Aorta (tissue), 5 donors: Measurements from ENCODE around the gene ZNF664. TPM values are rescaled to one million over a fixed set of nuclear protein-coding genes. Genes with fewer than 3 reads are reported as not detected.

Experiments used
- ATAC-seq: fragments of 200-7000 bp; cut with Tn5 transposase; one replicate; pipeline ENCODE4 v1.9.1; 2022; ENCODE audit warnings: moderate library complexity; ENCODE audit not compliant: low FRiP score
- DNase-seq, 2 donors: peaks; one replicate each; pipeline ENCODE4 v3.0.0-alpha.2; 2020
- H3K27ac ChIP-seq, 2 donors: one replicate each; pipeline ENCODE4 v1.5.1; 2013; ENCODE audit warnings: low read length in 2 of 2, mild to moderate bottlenecking in 2 of 2, moderate library complexity in 2 of 2, control low read depth in 1 of 2, inconsistent platforms in 1 of 2, low read depth in 1 of 2
- H3K27me3 ChIP-seq, 2 donors: one replicate each; pipeline ENCODE4 v1.6.1; 2013; ENCODE audit warnings: control low read depth in 1 of 2, low read length in 1 of 2, mild to moderate bottlenecking in 1 of 2, moderate library complexity in 1 of 2; ENCODE audit not compliant: insufficient read depth in 2 of 2, control insufficient read depth in 1 of 2
- H3K36me3 ChIP-seq, 2 donors: one replicate each; pipeline ENCODE4 v1.6.1; 2013; ENCODE audit warnings: control low read depth in 1 of 2, low read length in 1 of 2, mild to moderate bottlenecking in 1 of 2; ENCODE audit not compliant: insufficient read depth in 2 of 2, control insufficient read depth in 1 of 2
- H3K4me1 ChIP-seq, 2 donors: one replicate each; pipeline ENCODE4 v1.6.1; 2013; ENCODE audit warnings: low read length in 2 of 2, control low read depth in 1 of 2, mild to moderate bottlenecking in 1 of 2, moderate library complexity in 1 of 2; ENCODE audit not compliant: insufficient read depth in 2 of 2, control insufficient read depth in 1 of 2
- H3K4me3 ChIP-seq, 2 donors: one replicate each; pipeline ENCODE4 v1.5.1; 2013; ENCODE audit warnings: low read length in 2 of 2, control low read depth in 1 of 2, mild to moderate bottlenecking in 1 of 2
- H3K9me3 ChIP-seq: one replicate; pipeline ENCODE4 v1.6.1; 2013; ENCODE audit warnings: mild to moderate bottlenecking, low read length; ENCODE audit not compliant: control insufficient read depth
- WGBS, 2 donors: extraction: QIAGEN DNeasy Blood & Tissue Kit; methylation state at CpG; one replicate each; pipeline ENCODE4 v1.1.7; 2013; 5-methylcytosine and 5-hydroxymethylcytosine counted together
- intact Hi-C, 2 donors: fragments of 100-400 bp; cut with DNase I; formaldehyde crosslinking; loops; one replicate each; pipeline versions ENCODE4 v1.14.2 to v1.15.0; 2022
- long read RNA-seq, 2 donors: library from polyadenylated mRNA; unstranded; transcript quantifications; one replicate each; pipeline ENCODE4 v2.0.0, GENCODE V29; 2020 to 2021
- polyA plus RNA-seq, 2 donors: library from polyadenylated mRNA; stranded (reverse); fragments of 200-250 nt; gene quantifications; one replicate each; pipeline ENCODE4 v1.2.3, GENCODE V29; 2013
- total RNA-seq, 2 donors: library from RNA; stranded (reverse); fragmentation: NEBNext Ultra II Directional; extraction: Animal tissue kit (Norgen Biotek cat#: 25700); gene quantifications; one replicate each; pipeline ENCODE4 v1.2.1, GENCODE V29; 2021
- donor health status: healthy with polysubstance abuse.
- donor health status: Bipolar disorder and iron deficiency.
- donor health status: DM: no; HTN: no; CAD: no.
- donor health status: DM: no; HTN: no; CAD: no.
- donor health status: DM: yes; HTN: yes; CAD: no.

ZNF664 gene
- total RNA-seq: 10 to 100 TPM; 57.7 to 59.3 TPM
- 10 to 100 TPM; 36.1 to 68.2 TPM for polyA plus RNA-seq
- long read RNA-seq, donor 1, full-length matches to known transcripts: 3 of 10 reads
- long read RNA-seq, donor 1, partial matches to known transcripts: 0 of 10 reads
- long read RNA-seq, donor 1, other reads (novel, unspliced or antisense): 7 of 10 reads
- long read RNA-seq, donor 2, partial matches to known transcripts: 0 of 5 reads
- long read RNA-seq, donor 2, other reads (novel, unspliced or antisense): 5 of 5 reads

DNA sequence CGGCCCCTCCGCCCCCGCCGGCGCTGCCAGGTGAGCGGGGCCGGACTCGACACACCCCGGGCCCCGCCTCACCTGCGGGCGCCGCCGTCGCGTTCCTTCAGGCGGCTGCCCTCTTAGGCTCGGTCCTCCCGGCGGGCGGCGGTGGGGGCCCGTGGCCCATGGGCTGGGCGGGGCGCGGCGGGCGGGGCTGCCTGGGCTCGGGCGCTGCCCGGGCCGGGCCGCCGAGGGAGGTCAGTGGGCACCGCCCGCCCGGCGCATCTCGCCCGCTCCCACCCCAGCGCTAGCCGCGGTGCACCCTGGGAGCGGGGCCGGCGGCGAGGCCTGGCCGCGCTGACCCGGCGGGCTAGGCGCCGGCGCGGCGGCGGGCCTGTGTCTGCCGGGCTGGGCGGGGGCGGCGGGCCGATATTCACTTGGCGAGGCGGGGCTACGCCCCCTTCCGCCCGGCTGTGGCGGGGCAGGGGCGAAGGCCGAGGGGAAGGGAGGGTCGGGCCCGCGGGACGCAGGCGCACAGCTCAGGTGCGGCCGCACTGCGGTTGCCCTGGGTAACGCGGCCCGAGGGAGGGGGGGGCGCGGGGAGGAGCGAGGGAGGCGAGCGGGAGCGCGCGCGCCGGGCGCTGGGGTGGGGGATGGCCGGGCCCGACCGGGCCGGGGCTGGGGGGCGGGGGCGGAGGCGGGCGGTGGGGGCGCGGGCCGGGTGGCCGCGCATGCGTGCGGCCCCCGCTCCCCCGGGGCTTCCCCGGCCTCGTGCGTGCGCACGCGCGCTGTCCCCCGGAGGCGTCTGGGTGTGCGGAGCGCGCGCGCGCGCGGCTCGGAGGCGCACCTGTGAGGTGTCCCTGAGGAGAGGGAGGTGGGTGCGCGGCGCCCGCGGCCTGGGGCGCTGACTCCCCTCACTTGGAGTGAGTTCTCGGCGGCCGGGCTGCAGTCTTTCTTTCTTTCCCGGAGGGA, at the start of gene ZNF664, which contains the start of gene CCDC92:
ZNF664 (plus strand) TSS at position 759 of the 945 bp plus-strand sequence. CDS start 38,930 bp downstream, outside the sequence.
CCDC92 (minus strand) TSS at position 375 of the 945 bp plus-strand sequence. CDS start 28,526 bp downstream, outside the sequence.
- no peaks in the 10 kb centered on the region for H3K9me3 ChIP-seq
- no peaks in the 10 kb centered on the region for H3K27me3 ChIP-seq
- DNase-seq (peak; percentile 92 to 97), ATAC-seq (peak; percentile 95)
- H3K36me3 ChIP-seq: peaks cover 0 to 1% of the 10 kb centered on the region in 2 donors
- WGBS, 2 donors: 1% methylated on average over 69 to 137 of the region's 138 CpGs
- intact Hi-C loops: no loop called here
- H3K4me1 ChIP-seq: peaks cover 0 to 5% of the 10 kb centered on the region in 2 donors
- H3K4me3 ChIP-seq: peak within 1 kb of the TSS; percentile 57 to 96
- peak within 1 kb of the TSS; percentile 29 to 97 for H3K27ac ChIP-seq

DNA sequence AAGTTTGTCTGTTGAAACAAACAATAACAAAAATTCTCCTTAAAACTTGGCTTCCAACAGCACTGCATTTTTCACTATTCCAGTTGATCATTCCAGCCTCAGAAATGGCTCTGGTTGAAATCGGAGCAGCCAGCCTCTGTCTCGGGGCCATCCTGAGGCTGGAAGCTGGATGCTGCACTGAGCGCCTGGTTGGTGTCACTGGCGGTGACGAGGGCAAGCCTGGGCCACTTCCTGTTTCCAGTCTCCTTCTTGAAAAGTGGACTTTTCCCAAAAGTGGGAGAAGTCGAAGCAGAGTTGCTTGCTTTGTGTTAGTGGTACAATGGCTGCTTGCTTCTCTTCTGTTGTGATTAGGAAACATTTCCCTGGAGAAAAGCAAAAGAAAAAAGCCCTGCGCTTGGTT, 49.1 kb upstream of the ZNF664 start:
- H3K27ac ChIP-seq: no peak overlapping the region
- ATAC-seq: no peak
- 63 to 66% methylated on average over 7 of the region's 7 CpGs for WGBS, 2 donors
- no peaks in the 10 kb centered on the region for H3K9me3 ChIP-seq
- H3K4me1 ChIP-seq: no peaks in the 10 kb centered on the region
- intact Hi-C loops: no loop called here
- no peaks in the 10 kb centered on the region for H3K27me3 ChIP-seq
- no peak overlapping the region for H3K4me3 ChIP-seq
- DNase-seq: no peak
- no peaks in the 10 kb centered on the region for H3K36me3 ChIP-seq

DNA sequence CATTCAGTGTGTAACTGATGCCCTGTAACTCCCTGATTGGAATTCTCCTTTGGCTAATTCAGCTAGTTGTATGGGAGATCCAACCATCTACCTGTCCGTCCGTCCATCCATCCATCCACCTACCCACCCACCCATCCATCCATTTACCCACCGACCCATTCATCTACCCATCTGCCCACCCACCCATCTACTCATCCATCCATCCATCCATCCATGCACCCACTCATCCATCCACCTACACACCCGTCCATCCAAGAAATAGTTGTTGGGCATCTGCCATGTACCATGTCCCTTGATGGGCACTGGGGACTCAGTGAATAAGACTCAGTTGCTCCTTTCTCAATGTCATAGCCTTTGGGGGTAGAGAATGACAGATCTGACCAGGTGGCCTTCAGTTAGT, 48.5 kb upstream of the ZNF664 start:
- intact Hi-C loops: no loop called here
- H3K9me3 ChIP-seq: no peaks in the 10 kb centered on the region
- no peak overlapping the region for H3K4me3 ChIP-seq
- DNase-seq (no peak), ATAC-seq (no peak)
- no peaks in the 10 kb centered on the region for H3K27me3 ChIP-seq
- WGBS, 2 donors: 93 to 95% methylated on average over 4 of the region's 4 CpGs
- H3K4me1 ChIP-seq: no peaks in the 10 kb centered on the region
- H3K27ac ChIP-seq: no peak overlapping the region
- no peaks in the 10 kb centered on the region for H3K36me3 ChIP-seq

DNA sequence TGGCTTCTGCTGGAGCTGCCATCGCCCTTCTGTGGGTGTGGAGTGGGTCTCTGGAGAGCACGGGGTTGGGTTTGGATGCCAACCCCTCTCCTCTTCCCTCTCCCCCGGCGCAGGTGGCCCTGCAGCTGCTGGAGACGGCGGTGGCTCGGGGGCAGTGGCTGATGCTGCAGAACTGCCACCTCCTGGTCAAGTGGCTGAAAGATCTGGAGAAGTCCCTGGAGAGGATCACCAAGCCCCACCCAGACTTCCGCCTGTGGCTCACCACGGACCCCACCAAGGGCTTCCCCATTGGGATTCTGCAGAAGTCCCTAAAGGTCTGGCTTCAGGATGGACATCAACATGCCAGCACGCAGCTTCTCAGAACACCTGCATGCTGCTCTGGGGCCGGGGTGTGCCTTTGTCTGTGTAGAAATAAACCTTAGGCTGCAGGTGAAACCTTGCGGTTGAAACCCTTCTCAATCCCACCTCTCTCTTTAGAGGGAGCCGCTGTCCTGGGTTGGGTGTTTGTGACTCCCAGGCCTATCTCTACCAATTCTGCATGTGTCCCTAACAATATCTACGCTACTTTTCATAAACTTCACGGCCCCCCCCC, 44.6 kb upstream of the ZNF664 start:
- ATAC-seq (peak; percentile 36), DNase-seq (no peak)
- no peaks in the 10 kb centered on the region for H3K27me3 ChIP-seq
- H3K4me1 ChIP-seq: no peaks in the 10 kb centered on the region
- peaks cover 1% of the 10 kb centered on the region for H3K9me3 ChIP-seq
- no peak overlapping the region for H3K4me3 ChIP-seq
- H3K27ac ChIP-seq: no peak overlapping the region
- intact Hi-C loops: no loop called here
- 84 to 85% methylated on average over 15 of the region's 15 CpGs for WGBS, 2 donors
- H3K36me3 ChIP-seq: no peaks in the 10 kb centered on the region

DNA sequence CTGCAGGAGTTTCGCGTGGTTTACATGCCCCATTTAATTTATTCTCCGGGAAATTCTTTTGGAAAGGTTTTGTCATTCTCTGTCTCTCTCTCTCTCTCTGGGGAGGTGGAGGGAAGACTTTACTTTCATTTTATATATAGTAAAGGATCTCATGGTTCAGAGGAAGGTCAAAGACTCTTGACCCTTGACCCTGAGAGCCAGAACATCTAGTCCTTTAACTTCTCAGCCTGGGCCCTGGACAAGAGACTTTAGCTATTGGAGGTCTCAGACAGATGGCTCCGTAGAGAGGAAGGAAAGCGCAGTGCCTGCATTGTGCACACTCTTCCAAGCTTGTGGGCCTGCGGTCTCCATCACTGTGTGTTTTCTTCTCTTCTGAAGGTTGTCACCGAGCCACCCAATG, 44.1 kb upstream of the ZNF664 start:
- Histone ChIP-seq H3K4me1 (no peaks in the 10 kb centered on the region), H3K36me3 (no peaks in the 10 kb centered on the region), H3K4me3 (no peak overlapping the region), H3K9me3 (peaks cover 1% of the 10 kb centered on the region), H3K27me3 (no peaks in the 10 kb centered on the region), H3K27ac (no peak overlapping the region)
- DNase-seq (peak in 1 of 2 donors; percentile 39), ATAC-seq (no peak)
- intact Hi-C loops: no loop called here
- 63 to 64% methylated on average over 7 of the region's 7 CpGs for WGBS, 2 donors

DNA sequence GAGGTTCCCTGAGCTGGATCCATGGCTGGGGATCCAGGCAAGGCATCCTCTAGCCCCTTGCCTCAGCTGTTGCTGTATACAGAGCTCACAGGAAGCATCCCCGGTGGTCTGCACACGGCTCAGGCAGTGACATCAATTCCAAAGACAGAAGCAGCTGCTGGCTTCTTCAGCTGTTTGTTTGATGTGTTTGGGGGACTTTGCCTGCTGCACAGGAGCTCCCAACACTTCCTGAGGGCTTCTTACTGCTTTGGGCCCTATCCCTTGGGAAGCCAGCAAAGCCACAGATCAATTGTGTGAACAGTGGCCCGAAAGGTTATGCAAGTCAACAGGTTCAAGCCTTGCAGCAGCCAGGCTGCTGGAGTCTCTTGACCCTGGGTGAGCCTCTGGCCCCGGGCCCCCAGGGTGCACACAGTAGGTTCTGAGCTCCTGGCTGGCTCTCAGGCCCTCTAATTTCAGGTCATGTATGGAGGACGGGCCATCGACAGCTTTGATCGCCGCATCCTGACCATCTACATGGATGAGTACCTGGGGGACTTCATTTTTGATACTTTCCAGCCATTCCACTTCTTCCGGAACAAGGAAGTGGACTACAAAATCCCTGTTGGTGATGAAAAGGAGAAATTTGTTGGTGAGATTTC, 43.0 kb upstream of the ZNF664 start:
- no peaks in the 10 kb centered on the region for H3K27me3 ChIP-seq
- intact Hi-C loops: no loop called here
- DNase-seq: peak; percentile 10 to 33

DNA sequence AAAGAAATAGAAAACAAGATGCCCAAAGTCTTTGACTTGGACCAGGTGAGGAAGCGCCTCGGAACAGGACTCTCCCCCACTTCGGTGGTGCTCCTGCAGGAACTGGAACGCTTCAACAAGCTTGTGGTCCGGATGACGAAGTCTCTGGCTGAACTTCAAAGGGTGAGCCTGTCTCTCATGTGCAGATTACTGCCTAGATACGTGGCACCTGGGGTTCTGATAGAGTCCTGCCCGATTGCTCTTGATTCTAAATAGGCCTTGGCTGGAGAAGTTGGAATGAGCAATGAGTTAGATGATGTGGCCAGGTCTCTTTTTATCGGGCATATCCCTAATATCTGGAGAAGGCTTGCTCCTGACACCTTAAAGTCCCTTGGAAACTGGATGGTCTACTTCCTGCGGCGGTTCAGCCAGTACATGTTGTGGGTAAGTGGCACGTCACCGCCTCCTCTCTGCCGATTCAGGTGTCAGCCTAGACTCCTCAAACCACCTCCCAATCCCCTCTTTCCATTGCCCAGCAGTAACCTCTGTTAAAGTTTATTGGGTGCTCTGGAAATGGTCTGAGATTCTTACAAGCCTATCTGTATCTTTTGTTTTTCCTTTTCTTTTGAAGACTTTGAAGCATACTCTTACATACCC, 41.2 kb upstream of the ZNF664 start:
- 92 to 94% methylated on average over 14 of the region's 14 CpGs for WGBS, 2 donors
- no peak overlapping the region for H3K27ac ChIP-seq
- DNase-seq (peak in 1 of 2 donors; percentile 34), ATAC-seq (no peak)
- H3K4me3 ChIP-seq: no peak overlapping the region
- no peaks in the 10 kb centered on the region for H3K4me1 ChIP-seq
- peaks cover 1% of the 10 kb centered on the region for H3K9me3 ChIP-seq
- H3K27me3 ChIP-seq: no peaks in the 10 kb centered on the region
- peaks cover 0 to 2% of the 10 kb centered on the region in 2 donors for H3K36me3 ChIP-seq
- intact Hi-C loops: no loop called here

More for the DNA sequence above, 43.0 kb upstream of the ZNF664 start:
- Histone ChIP-seq H3K4me3 (no peak overlapping the region), H3K4me1 (no peaks in the 10 kb centered on the region), H3K27ac (no peak overlapping the region), H3K36me3 (peaks cover 0 to 1% of the 10 kb centered on the region in 2 donors), H3K9me3 (peaks cover 1% of the 10 kb centered on the region)
- 85 to 89% methylated on average over 9 of the region's 9 CpGs for WGBS, 2 donors
- no peak for ATAC-seq

DNA sequence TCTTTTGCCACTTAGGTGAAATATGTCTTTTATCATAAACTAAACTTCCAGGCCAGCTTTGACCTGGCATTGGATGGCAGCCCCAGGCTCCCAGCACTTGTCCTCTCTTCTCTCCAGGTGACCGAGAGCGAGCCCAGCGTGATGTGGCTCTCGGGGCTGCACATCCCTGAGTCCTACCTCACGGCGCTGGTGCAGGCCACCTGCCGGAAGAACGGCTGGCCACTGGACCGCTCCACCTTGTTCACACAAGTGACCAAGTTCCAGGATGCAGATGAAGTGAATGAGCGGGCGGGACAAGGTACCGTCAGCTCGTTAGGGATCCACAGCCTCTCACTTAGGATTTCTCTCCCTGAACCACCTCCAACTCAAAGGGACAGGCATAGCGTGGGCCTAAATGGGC, 39.8 kb upstream of the ZNF664 start:
- intact Hi-C loops: no loop called here
- no peak overlapping the region for H3K27ac ChIP-seq
- H3K27me3 ChIP-seq: no peaks in the 10 kb centered on the region
- peaks cover 0 to 5% of the 10 kb centered on the region in 2 donors for H3K36me3 ChIP-seq
- WGBS, 2 donors: 93 to 94% methylated on average over 14 of the region's 14 CpGs
- no peak overlapping the region for H3K4me3 ChIP-seq
- ATAC-seq (no peak), DNase-seq (peak in 1 of 2 donors; percentile 57)
- H3K4me1 ChIP-seq: no peaks in the 10 kb centered on the region
- peaks cover 1% of the 10 kb centered on the region for H3K9me3 ChIP-seq
